Daoy (cell line): Measurements from ENCODE around the gene C1orf167. TPM values are rescaled to one million over a fixed set of nuclear protein-coding genes. Genes with fewer than 3 reads are reported as not detected.
A peak's percentile ranks its signal among the peaks of the same experiment; 100 is the strongest.

Experiments
- DNase-seq: peaks from one replicate; pipeline ENCODE4 v3.0.0-alpha.2; 2015; ENCODE audit warnings: low read depth
- total RNA-seq: library from RNA; depleted of rRNA; stranded (reverse); fragments of >200 nt; shearing (Covaris generic); gene quantifications from 2 replicates; pipeline ENCODE4 v1.2.3, GENCODE V29; 2014

C1orf167 gene
- total RNA-seq, 1 experiment from 2014 or later: not detected

DNA sequence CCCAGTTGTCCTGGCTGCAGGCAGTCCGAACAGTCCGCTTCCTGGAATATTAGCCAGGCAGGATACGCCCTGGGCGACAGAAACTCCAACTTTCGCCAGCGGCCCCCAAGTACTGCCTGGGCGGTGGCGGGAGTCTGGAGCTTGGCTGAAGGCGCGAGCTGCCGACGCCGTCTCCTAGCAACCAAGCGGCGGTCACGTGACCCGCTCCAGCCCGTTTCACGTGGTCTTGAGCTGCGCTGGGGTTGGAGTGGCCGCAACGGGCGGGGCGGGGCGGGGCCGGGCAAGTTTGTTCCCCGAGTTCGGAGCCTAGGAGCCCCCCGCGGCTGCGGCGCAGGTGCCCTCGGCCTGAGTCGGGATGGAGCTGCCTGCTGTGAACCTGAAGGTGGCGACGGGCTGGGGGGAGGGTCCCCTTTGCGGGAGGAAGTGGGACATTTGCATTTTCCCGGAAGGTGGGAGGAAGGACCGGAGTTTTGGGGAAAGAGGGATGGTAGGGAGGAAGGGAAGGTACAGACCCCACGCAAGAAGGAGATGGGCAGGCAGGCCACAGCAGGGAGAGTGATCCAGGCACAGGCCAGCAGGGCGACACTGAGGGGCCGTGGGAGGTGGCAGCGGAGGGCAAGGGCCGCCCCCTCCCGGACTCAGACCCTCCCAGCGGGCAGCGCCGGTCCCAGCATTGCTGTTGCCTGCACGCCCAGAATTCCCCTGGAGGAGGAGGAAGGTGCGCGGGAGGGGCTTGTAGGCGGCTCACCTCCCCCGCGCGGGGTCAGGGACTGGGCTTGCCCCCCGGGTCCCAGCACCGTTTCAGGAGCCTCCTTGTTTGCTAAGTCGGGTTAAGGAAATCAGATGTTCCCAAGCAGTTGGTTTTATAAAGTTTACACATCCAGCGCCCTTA lies 25.9 kb upstream of the C1orf167 start, which contains the start of gene AGTRAP:
Gene AGTRAP (plus strand): TSS at position 283 of the 892 bp plus-strand sequence. CDS start 73 bp downstream, at position 356.
- peak; percentile 97 for DNase-seq

DNA sequence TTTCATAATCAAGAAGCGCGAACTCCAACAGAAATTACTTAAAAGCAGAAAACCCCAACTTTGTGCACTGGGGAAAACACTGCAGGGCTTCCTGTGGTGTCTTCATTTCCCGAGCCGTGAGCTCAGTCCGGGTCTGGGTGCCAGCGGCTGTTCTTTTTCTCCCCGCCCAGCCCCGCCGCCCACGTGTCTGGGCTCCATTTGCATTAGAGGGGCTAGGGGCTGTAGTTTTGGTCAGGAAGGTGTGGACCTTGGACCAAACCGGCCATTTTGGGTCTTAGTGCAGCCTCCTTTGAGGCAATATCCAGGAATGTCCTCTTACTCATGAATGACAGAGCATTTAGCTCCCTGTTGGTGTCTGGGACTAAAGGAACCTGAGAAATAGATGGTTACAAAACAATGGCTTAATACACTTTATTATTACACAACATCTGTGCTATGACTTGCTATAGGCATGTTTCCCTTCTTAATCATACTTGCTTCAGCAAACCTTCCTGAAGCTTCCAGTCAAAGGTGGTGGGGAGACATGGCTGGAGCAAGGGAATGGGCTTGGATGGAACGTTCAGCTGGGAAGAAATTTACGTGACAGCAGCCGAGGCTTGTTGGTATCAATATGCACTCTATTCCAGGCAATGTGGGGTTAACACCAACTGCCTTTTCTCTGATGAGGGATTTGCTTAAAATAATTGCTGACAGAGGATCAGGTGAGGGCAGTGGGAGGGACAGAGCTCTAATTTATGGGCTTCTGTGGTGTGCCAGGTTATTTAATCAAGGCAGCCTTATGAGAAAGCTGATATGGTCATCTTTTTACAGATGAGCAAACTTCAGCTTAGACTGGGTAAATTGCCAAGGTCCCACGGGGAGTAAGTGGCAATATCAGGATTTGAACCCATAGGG lies 25.0 kb upstream of the C1orf167 start:
- DNase-seq: peak; percentile 54

DNA sequence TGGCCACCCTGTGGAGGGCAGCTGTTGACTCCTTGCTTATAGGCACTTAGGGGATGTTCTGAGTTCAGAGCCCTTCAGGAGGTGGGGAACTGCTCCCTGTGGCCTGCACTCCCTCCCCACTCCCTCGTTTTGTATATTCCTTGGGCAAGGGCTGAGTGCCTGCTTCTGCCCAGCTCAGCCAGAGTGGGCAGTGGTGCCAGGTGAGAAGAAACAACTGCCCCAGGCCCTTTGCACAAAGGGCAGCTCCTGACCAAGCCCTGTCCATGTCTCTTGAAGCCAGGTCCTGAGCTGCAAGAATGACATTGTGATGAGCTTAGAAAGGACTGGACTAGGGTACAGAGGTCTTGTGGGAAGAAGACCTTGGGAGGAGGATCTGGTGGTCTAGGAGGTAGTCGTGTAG lies 23.9 kb upstream of the C1orf167 start:
- DNase-seq: no peak

DNA sequence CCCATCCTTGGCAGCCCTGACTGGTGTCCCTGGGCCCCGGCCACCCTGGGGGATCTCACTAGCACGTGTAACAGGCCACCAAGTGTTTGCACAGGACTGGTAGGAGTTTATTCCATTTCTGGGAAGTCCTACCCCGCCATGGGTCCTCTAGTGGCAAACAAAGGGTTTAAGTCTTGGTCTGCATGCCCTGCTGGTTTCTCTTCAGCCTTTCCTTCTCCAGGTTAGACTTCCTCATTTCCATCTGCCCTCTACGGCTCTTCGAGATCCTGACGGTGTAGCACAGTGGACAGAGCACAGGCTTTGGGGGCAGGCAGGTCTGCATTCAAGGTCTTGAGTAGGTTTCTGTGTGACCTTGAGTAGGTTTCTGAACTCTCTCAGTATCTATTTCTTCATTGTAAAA lies 23.2 kb upstream of the C1orf167 start:
- no peak for DNase-seq

DNA sequence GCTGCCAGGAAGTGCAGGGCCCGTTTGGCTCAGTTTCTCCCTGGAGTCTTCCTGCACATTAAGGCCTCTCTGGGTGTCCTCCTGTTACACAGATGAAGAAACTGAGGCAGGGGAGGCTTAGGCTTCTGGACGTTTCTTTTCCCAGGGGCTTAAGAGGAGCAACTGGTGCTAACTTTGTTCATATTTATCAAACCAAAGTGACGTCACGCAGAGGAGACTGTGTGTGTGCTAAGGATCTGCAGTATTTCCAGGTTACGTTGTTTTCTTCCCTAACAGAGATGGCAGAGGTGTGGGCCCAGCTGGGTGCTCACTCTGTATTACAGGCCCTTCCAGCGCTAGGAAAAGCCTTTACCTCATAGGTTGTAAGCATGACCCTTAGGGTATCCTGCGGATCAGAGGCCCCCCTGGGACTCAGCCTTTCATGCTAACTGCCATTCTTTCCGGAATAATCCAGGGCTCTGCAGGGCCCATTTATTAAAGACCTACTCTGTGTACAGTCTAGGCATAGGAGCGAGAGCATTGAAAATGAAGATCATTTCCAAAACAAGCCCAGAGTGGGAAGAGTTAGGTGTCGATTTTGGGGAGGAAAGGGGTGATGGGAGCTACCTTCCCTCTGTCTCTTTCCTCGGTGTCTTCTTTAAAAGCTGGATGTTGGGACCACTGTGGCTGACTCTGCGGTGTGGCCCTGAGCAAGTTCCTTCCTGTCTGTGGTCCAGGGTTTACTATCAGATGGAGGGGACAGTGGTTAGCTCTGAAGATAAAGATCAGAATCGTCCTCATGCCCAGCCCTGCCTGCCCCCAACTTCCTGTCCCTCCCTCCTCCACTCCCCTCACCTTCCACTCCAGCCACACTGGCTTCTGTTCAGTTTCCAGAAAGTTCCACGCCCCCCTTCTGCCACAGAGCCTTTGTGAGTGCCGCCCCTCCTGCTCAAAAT lies 21.5 kb upstream of the C1orf167 start:
- DNase-seq: no peak

DNA sequence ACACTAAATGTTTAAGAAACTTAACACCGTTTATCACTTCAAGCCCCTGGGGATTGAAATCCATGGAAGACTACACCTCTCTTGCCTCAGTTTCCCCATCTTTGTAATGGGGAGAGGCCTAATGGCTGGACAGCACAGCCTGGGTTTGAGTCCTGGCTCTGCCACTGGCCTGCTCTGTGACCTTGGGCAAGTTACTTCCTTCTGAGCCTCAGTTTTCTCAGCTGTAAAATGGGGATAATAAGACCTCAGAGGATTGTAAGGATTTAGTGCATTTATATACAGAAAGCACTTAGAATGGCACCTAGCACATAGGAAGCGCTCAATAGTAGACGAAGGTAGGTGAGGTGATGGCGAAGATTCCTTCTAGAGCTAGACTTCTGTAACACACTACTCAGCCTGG lies 20.5 kb upstream of the C1orf167 start:
- no peak for DNase-seq

GRCh38 chr1:11741919-11742558 lies 20.0 kb upstream of the C1orf167 start:
- DNase-seq: no peak

- no peak for DNase-seq
These were observed 17.7 kb upstream of the C1orf167 start for GRCh38 chr1:11744287-11744686.

DNA sequence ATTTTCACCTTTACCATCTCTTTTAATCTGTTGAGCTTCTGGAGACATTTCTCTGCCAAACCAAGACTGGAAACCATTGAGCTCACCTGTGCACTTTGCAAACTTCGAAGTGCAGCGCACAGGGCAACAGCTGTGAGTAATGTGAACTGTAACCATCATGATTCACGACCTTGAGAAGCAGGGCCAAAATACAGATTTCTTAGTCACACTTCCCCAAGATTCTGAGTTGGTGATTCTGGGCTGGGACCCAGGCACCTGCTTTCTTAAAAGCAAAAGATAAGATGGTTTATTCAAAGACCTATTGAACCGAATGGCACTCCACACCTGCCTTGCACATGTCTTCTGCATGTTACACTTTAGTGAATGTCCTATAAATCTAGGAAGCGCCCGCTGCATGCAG lies 15.9 kb upstream of the C1orf167 start:
- no peak for DNase-seq

DNA sequence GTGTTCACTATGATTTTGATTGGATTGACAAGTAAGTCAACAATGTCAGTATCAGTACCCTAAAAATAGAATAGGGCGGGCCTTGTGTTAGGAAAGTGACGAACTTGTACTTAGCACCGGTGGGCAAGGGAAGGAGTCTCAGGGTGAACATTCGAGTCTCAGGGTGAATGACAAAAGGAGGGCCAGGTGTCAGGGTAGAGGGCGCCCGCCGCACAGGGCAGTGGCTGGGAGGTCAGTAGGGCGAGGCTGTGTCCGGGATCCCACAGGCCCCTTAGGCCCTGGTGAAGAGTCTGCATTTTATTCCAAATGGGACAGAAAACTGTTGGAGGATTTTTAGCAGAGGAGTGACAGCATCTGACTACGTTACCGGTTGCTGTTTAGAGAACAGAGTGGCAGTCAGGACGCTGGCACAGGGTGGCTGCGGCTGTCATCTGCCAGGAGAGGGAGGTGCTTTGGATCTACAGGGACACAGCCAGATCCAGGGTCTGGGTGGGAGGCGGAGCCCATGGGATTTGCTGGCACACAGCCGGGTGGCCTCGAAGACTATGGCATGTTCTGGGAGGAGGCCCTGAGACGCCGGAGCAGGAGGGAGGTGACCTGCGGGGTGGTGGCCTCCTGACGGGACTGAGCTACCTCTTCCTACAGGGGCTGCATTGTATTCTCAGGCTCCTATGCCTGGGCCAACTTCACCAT lies 15.1 kb upstream of the C1orf167 start:
- no peak for DNase-seq

- DNase-seq: no peak
These were observed 13.4 kb upstream of the C1orf167 start for GRCh38 chr1:11748294-11749202.

DNA sequence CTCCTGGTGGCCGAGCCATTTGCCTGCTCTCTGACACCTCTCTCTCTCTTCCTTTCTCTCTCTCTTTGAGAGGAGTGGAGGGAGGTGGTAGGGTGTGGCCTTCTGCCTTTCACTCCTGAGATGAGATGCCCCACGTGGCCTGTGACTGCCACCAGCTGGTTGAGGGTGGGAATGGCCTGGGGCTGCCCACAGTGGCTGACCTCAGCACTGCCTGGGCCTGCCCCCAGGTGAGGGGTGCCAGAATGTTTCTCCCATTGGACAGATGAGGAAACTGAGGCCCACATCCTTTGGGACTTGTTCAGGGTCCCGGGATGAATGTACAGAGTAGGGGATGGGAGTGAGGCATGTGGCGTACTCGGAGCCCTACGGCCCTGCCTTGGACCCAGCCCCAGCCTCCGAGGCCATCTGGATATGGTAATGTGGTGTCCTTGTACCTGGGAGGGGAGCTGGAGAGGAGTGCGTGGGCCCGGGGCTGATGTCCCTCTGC lies 12.7 kb upstream of the C1orf167 start:
- peak; percentile 67 for DNase-seq

- DNase-seq: no peak
These were observed 12.0 kb upstream of the C1orf167 start for GRCh38 chr1:11749996-11750395.

DNA sequence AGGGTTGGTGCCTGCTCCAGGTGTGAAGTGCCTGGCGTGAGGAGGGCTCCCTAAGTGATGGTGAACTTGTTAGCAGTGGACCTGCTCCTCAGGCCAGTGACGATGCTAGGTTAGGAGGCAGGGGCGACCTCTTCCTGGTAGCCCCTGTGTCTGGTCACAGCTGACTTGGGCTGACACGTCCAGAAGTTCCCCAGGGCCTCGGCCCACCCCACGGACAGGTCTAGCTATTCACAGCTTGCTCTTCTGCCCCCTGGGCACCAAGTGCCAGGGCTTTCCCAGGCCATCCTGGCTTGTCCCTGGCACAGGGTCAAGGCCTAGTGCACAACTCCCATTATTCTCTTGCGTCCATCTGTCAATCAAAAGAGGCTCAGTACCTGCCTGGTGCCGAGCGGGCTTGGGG lies 10.9 kb upstream of the C1orf167 start:
- DNase-seq: no peak

DNA sequence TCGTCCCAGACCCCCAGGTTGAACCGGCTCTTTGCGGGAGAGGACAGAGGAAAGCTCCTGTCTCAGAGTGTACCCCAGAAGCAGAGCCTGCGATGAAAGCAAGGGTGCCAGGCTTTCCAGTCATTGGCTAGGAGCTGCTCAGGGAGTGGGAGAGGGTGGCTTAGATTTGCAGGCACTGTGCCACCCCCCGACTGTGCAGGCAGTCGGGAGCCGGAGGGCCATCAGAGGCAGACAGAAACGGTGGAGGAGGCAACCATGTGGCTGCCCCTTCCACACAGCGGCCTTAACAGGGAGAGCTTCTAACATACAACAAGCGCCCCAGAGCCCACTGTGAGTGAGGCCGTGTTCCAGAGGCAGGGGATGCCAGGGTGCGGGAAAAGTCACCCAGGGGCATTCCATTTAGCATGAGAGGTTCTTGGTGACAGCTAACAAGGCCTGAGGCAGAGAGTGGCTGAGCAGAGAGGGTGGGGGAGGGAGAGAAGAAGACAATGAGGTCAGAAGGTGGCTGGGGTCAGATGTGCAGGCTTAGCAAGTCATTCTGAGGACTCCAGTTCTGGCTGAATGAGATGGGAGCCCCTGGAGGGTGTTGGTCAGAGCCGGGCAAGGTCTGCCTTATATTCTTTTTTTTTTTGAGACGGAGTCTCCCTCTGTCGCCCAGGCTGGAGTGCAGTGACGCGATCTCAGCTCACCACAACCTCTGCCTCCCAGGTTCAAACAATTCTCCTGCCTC lies 9.5 kb upstream of the C1orf167 start:
- DNase-seq: no peak

DNA sequence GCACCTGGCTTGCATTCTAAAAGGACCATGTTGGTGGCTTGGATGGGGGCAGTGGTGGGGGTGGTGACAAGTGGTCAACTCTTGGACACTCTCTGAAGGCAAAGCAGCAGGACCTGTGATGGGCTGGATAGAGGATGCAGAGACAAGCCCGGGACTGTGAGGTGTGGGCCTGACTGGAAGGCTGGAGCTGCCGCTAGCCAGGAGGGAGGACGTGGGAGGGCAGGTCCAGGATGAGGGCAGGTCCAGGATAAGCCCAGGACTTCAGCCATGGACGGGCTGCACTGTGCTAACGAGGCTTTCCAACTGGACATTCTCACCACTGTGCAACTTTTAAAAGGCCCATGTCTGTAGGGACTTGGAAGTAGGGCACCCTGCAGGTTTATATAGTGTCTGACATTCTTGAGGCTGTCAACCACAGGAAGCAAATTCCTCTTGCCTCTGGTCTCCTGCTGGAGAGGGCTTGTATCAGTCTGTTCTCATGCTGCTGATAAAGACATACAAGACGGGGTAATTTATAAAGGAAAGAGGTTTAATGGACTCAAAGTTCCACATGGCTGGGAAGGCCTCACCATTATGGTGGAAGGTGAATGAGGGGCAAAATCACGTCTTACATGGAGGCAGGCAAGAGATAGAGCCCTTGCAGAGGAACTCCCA lies 8.3 kb upstream of the C1orf167 start:
- DNase-seq: no peak

DNA sequence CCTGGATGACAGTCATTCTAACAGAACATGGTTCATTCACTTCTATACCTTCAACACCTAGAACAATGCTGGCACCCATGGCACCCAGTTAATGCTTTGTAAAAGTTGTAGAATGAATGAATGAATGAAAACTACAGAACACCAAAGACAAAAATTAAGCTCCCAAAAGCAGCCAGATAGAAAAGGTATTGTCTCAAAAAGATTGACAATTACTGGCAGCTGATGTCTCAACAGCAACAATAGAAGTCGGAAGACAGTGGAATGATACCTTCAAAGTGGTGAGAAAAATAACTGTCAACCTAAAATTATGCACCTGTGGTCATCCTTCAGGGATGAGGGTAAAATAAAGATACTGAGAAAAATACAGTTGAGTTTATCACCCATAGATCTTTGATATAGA lies 4.9 kb upstream of the C1orf167 start:
- DNase-seq: no peak

DNA sequence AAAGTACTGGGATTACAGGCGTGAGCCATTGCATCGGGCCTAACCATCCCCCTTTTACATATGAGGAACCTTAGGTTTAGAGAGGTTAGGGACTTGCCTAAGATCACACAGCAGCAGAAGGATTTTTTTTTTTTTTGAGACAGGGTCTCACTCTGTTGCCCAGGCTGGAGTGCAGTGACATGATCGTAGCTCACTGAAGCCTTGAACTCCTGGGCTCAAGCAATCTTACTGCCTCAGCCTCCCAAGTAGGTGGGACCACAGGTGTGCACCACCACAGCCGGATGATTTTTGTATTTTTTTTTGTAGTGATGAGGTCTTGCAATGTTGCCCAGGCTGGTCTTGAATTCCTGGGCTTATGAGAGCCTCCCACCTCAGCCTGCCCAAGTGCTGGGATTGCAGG lies 2.2 kb upstream of the C1orf167 start:
- no peak for DNase-seq
